Stimulated activated CD4-positive, alpha-beta T cell treated with anti-CD3 and anti-CD28 coated beads, Interleukin-1b, Interleukin-23, amount 100 ng/mL, for 48 hours (primary cell): ENCODE results near the gene GAS7.

ENCODE experiments used
- DNase-seq: peaks from one replicate; pipeline ENCODE4 v3.0.0-alpha.2; 2020

The GAS7 gene

DNA sequence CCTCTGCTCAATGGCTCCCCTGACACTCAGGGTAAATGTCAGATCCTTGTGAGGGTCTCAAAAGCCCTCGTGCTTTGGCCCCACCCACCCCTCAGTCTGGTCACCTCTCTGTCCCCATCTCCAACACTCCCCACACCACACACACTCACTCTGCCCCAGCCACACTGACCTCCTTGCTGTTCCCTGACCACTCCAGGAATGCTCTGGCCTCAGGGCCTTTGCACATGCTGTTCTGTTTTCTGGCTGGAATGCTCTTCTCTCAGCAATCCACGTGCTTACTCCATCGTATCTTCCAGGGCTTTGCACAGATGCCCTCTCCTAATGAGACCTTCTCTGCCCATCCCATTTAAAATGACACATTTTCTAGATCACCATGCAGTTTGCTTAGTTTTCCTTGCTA lies 28.2 kb downstream of the GAS7 start:
- DNase-seq = no peak

- DNase-seq = no peak
These were observed 29.1 kb downstream of the GAS7 start for GRCh38 chr17:10169290-10169689.

DNA sequence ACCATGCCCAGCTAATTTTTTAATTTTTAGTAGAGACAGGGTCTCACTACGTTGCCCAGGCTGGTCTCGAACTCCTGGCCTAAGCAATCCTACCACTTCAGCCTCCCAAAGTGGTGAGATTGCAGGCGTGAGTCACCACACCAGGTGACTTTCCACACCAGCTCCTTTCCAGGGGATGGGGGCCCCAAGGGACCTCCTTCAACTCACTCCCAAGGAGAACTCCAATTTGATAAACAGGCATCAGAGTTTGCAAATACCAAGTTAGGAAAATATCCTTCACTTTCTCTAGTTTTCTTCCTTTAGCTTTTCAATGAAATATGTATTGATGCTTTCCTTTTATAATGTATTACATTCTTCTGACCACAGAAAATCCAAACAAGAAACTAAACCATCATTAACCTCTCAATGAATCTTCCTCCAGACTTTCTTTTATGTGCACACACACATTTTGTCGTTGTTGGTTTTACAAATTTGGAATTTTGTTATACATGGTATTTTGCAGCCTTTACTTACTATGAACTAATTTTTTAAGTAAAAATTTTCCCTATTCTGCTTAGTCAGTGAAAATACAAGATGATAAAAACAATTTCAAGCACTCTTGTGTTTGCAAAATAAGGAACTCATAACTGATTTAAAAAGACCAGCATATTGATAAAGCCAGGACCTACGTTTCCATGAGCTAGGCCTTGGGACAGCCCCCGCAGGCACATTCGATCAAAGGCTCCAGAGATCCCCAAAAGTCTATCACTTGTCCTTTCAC lies 32.0 kb downstream of the GAS7 start:
- no peak for DNase-seq

DNA sequence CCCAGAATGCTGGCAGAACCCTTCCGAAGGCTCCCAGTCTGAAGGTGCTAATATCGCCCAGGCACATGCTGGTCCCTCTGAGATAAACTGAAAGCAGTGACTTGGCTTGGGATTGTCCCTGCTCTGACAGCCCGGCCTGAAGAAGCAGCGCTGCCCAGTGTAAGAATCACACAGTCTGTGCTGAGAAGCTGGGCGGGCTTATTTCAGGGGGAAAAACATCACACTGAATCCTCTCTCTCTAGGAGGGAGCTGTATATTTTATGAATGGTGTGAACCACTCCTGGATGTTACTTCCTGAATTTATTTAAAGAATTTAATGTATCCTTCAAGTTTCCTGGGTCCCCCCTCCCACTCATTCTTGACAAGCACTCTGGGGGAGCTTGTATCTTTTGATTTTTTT lies 36.3 kb downstream of the GAS7 start:
- DNase-seq = no peak

DNA sequence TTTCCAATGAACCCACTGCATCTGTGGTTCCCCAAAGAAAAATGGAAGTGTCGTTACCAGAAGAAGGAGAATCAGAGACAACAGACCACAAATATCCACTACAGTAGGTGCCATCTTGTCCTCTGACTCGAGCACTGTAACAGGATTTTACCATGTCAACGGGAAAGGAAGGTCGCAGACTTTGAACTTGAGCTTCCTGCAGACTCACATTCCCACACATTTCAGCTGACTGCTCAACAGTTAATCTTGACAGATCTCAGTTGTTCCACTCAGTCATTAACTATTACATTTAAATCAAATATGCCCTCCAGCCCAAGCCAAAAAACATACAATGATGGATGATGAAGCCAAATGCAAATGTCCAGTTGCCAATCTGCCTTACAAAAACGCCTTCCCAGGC lies 37.0 kb downstream of the GAS7 start:
- no peak for DNase-seq

DNA sequence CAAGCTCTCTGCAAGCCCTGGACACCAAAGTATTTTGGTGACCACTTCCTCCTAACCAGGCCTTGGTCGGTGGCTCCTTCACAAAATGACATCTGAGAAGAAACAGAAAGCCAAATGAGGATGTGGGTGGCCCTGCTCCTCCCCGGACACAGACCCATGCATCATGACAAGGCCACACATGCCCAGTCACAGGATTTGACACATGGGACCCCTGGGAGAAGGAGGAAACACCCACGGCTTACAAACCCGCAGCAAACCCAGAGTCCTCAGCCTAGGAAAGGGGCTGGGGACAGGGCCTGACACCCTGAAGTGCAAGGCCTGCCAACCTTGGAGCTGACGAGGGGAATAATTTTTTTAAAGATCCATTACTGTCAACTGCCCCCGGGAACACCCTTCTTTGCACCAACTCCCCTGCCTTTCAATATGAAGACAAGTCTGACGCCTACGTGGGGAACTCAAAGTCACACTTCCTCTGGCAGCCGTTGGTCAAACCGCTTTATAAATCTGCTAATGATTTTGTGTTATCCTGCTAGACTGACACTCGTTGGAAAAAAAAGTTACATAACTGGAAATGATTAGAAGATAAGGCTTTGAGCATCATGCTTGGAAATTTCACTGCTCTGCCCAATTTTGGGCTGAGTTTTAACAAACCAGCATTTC lies 41.3 kb downstream of the GAS7 start:
- no peak for DNase-seq

GRCh38 chr17:10156599-10156947 lies 41.8 kb downstream of the GAS7 start:
- no peak for DNase-seq

GRCh38 chr17:10156077-10156435 lies 42.4 kb downstream of the GAS7 start:
- no peak for DNase-seq

GRCh38 chr17:10155371-10156076 lies 42.9 kb downstream of the GAS7 start:
- no peak for DNase-seq

DNA sequence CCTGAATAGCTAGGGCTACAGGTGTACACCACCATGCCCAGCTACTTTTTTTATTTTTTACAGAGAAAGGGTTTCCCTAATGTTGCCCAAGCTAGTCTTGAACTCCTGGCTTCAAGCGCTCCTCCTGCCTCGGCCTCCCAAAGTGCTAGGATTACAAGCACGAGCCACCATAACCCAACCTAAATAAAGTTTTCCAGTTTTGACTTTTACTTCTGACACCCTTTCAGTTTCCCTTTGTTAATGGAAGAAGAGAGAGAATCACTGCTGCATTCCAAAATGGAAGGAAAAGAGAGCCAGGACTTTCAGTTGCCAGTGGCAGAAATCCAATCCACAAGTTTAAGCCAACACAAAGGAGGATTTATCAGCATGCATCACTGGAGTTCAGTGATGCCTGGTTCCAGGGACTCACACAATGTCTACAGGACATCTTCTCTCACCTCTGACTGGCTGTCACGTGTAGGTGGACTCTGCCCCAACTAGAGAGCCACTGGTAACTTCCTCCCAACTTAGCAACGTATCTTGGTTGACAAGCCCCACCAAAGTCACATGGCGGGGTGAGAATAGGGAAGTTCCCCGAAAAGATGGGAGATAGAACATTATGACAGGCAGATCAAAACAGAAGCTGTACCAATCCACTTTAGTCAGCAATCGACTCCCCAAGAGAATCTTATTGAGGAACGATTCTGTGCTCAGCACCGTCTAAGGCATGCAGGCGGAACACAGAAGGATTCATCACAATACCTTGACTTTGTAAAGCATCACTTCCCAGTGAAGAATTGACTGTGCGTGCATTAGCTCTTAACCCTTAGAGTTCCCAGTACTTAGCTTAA lies 46.5 kb downstream of the GAS7 start:
- no peak for DNase-seq

GRCh38 chr17:10149573-10150399 lies 48.6 kb downstream of the GAS7 start:
- no peak for DNase-seq

GRCh38 chr17:10147761-10148415 lies 50.5 kb downstream of the GAS7 start:
- DNase-seq = no peak

DNA sequence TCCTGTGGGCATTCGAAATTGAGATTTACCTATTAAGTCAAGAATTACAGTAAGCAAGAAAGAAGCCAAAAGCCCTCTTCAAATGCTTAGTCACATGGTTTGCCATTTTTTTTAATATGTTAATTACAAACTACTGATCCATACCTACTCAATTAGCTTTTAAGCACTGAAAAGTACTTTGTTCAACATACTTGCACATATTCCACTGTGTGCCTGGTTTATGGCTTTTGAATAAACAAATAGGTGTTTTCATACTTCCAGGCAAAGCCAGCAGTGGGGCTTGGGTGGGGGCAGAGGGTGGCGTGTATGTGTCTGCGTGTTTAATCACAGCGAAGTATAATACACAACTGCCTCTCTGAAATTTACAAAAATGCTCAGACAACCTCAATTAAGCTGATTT lies 51.4 kb downstream of the GAS7 start:
- no peak for DNase-seq

DNA sequence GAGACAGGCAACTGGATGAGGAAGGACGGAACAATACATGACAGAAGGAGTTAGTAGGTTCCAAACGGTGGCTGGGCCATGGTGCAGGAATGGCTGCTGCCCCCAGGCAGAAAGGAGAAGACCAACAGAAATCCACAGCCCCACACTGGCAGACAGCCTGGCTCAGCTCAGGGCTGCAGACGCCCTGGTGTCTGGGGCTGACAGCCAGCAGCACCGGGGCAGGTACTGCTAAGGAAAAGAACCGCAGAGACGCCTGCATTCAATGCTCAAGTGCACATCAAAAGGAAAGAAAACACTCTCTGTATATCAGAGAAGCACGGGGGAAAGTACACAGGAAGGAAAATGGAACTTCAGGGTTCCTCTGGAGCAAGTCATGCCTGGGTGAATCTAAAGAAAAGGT lies 53.4 kb downstream of the GAS7 start:
- no peak for DNase-seq

DNA sequence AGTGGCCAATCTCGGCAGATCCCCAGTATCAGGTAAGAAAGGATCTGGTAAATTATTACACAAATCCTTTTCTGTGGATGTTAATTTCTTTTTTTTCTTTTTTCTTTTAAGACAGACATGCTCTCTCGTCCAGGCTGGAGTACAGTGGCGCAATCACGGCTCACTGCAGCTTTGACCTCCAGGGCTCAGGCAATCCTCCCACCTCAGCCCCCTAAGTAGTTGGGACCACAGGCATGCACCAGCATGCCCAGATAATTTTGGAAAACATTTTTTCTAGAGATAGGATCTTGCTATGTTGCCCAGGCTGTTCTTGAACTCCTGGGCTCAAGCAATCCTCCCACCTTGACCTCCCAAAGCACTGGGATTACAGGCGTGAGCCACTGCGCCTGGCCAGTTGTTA lies 54.0 kb downstream of the GAS7 start:
- no peak for DNase-seq

DNA sequence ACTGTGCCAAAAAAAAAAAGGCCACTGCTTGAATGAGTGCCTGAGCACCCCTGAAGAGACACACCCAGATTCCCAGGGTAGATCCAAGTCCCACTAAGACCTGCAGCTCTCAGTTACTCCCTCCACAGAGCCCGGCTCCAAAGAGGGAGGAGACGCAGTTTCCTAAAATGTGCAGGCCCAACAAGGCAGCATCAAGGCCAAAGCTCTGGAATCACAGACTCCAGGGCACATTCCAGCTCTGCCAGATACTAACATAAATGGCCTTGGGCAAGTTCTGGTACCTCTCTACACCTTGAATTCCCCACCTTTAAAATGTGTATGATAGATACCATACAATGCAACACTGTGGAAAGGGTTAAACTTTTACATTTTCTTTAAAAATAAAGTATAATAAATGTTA lies 57.0 kb downstream of the GAS7 start:
- no peak for DNase-seq

DNA sequence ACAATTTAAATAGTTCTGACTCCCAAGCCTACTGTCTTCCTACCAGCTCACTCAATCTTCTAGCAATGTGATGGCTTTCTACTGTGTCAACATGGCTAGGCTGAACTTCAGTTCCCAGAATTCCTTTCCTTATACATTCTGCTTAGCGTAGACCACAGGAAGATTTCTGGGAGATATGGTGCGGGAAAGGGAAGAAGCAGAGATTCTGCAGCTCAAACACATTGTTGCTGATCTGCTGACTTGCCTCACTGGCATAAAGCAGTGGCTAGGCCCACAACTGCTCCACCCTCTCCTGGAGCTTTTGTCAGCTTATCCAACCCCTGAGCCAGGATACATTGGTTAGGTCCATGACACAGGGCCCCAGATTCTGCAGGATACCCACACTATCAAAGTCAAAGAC lies 58.8 kb downstream of the GAS7 start:
- no peak for DNase-seq

- no peak for DNase-seq
These were observed 62.0 kb downstream of the GAS7 start for GRCh38 chr17:10136258-10136981.

DNA sequence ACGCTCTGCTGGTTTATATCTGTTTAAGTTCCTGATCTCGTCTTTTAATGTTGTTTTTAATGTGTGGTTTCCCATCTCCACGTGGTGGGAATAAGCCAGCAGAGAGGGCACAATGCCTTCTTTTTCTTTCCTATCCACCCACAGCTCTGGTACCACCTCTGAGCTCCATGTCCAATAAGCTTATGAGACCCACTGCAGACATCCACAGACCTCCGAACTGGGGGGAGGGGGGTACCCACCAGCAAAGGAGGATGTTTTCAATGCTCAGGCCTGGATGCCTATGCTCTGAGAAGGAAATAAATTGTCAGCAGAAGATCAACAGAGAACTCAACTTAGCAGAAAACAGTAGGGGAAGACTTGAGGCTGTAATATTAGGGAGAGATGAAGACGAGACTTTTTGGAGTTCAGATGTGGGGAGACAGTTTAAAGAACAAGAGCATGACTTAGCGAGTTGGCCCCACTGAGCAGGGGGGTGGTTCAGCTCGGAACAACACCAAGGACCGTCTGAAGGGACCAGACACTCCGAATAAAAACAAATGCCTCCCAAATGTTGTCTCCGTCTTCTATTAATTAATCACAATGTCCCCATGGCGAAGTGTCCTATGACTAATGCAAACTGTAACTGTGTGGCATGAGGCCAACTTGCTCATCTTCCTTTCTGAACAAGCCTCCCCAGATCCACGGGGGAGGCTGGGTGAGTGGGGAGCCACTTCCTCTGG lies 62.7 kb downstream of the GAS7 start:
- no peak for DNase-seq

- no peak for DNase-seq
These were observed 67.7 kb downstream of the GAS7 start for GRCh38 chr17:10130677-10131076.

- DNase-seq = no peak
These were observed 68.1 kb downstream of the GAS7 start for GRCh38 chr17:10130263-10130662.
